HG03060 (cell line): Measurements from ENCODE around the gene LHB.
"Not testable (repeated sequence)": the region's sequence is repeated elsewhere in the genome, so short reads cannot be mapped to it uniquely, and the experiment has no call there.

Experiments
- ATAC-seq: cut with Tn5 transposase; IDR thresholded peaks from one replicate; pipeline ENCODE4 v1.9.1; 2021; ENCODE audit warnings: low read depth, moderate number of reproducible peaks; ENCODE audit not compliant: unreplicated experiment

Gene LHB

GRCh38 chr19:49038557-49039276 is 21.8 kb upstream of the LHB start:
- not testable (repeated sequence) for ATAC-seq

GRCh38 chr19:49038111-49038510 is 21.2 kb upstream of the LHB start:
- ATAC-seq = not testable (repeated sequence)

GRCh38 chr19:49036815-49037214 is 19.9 kb upstream of the LHB start, which contains the start of gene CGB1:
CGB1 (minus strand) TSS chr19:49036895; CDS start chr19:49036711, 184 bp downstream.
- not testable (repeated sequence) for ATAC-seq

GRCh38 chr19:49031642-49032301 is 14.9 kb upstream of the LHB start, which contains the start of gene CGB2:
CGB2 (plus strand) TSS chr19:49031890; CDS start chr19:49032096, 206 bp downstream.
- not testable (repeated sequence) for ATAC-seq

- ATAC-seq = not testable (repeated sequence)
These were observed 13.4 kb upstream of the LHB start for GRCh38 chr19:49030323-49030722.

- ATAC-seq = not testable (repeated sequence)
These were observed 12.9 kb upstream of the LHB start for GRCh38 chr19:49029749-49030148.

- ATAC-seq = not testable (repeated sequence)
These were observed 11.8 kb upstream of the LHB start for GRCh38 chr19:49028686-49029085.

GRCh38 chr19:49025599-49025998 is 8.7 kb upstream of the LHB start:
- ATAC-seq = not testable (repeated sequence)

- not testable (repeated sequence) for ATAC-seq
These were observed 8.2 kb upstream of the LHB start for GRCh38 chr19:49025088-49025487.

- not testable (repeated sequence) for ATAC-seq
These were observed 7.3 kb upstream of the LHB start, which contains the start of gene CGB3 for GRCh38 chr19:49024233-49024632. CGB3 (minus strand) TSS chr19:49024333; CDS start chr19:49023971, 362 bp downstream.

GRCh38 chr19:49022116-49022515 is 5.2 kb upstream of the LHB start:
- no peak for ATAC-seq

GRCh38 chr19:49020931-49021895 is 4.3 kb upstream of the LHB start:
- ATAC-seq = no peak

GRCh38 chr19:49020342-49020741 is 3.5 kb upstream of the LHB start:
- no peak for ATAC-seq

GRCh38 chr19:49019242-49019932 is 2.5 kb upstream of the LHB start:
- ATAC-seq = no peak

- ATAC-seq = not testable (repeated sequence)
These were observed 1.7 kb upstream of the LHB start for GRCh38 chr19:49018388-49019241.

GRCh38 chr19:49017666-49018351 is 918 bp upstream of the LHB start:
- ATAC-seq = no peak

- ATAC-seq = no peak
These were observed 638 bp downstream of the LHB start for GRCh38 chr19:49016067-49016839.

- no peak for ATAC-seq
These were observed 2.0 kb downstream of the LHB start for GRCh38 chr19:49014870-49015255.
